NCI-H1417 treated with DMSO at 0.1 percent for 48 hours (cell line): ENCODE results near the gene PTDSS2.

Experiments used
- DNase-seq: peaks from one replicate; lab custom pipeline; 2025; lab: John Stamatoyannopoulos, UW

The PTDSS2 gene

GRCh38 chr11:469684-470560 lies 19.8 kb downstream of the PTDSS2 start:
- no peak for DNase-seq

- DNase-seq = no peak
These were observed 21.5 kb downstream of the PTDSS2 start for GRCh38 chr11:471468-472145.

GRCh38 chr11:472272-472671 lies 22.2 kb downstream of the PTDSS2 start:
- DNase-seq = no peak

- no peak for DNase-seq
These were observed 22.7 kb downstream of the PTDSS2 start for GRCh38 chr11:472816-473215.

- no peak for DNase-seq
These were observed 23.3 kb downstream of the PTDSS2 start for GRCh38 chr11:473415-473814.

GRCh38 chr11:473962-474785 lies 24.1 kb downstream of the PTDSS2 start:
- no peak for DNase-seq

GRCh38 chr11:474914-475506 lies 24.9 kb downstream of the PTDSS2 start:
- no peak for DNase-seq

GRCh38 chr11:475941-476340 lies 25.9 kb downstream of the PTDSS2 start:
- DNase-seq = no peak

- DNase-seq = no peak
These were observed 26.3 kb downstream of the PTDSS2 start for GRCh38 chr11:476416-476815.

- DNase-seq = no peak
These were observed 27.1 kb downstream of the PTDSS2 start for GRCh38 chr11:477052-477715.

- no peak for DNase-seq
These were observed 29.2 kb downstream of the PTDSS2 start for GRCh38 chr11:479311-479710.

GRCh38 chr11:484616-485015 lies 34.5 kb downstream of the PTDSS2 start:
- no peak for DNase-seq

- DNase-seq = no peak
These were observed 36.1 kb downstream of the PTDSS2 start for GRCh38 chr11:486189-486588.

- no peak for DNase-seq
These were observed 37.5 kb downstream of the PTDSS2 start for GRCh38 chr11:487571-488021.

GRCh38 chr11:488062-488461 lies 38.0 kb downstream of the PTDSS2 start:
- DNase-seq = no peak

- no peak for DNase-seq
These were observed 38.5 kb downstream of the PTDSS2 start for GRCh38 chr11:488579-488978.

- no peak for DNase-seq
These were observed 38.9 kb downstream of the PTDSS2 start for GRCh38 chr11:488992-489391.

- DNase-seq = no peak
These were observed 39.6 kb downstream of the PTDSS2 start for GRCh38 chr11:489610-490185.

- DNase-seq = no peak
These were observed 40.3 kb downstream of the PTDSS2 start for GRCh38 chr11:490186-490929.

GRCh38 chr11:490930-491260 lies 40.8 kb downstream of the PTDSS2 start:
- no peak for DNase-seq

GRCh38 chr11:491358-491757 lies 41.3 kb downstream of the PTDSS2 start:
- DNase-seq = no peak
